CD14-positive monocyte (primary cell): ENCODE measurements around the gene MTRF1. TPM values are rescaled to one million over a fixed set of nuclear protein-coding genes. Genes with fewer than 3 reads are reported as not detected.

Experiments
- DNase-seq, 3 donors: peaks; one replicate each; pipeline ENCODE4 v3.0.0-alpha.2; 2011 to 2022
- H2AFZ ChIP-seq: 2 replicates; pipeline ENCODE4 v1.6.0; 2012; ENCODE audit warnings: mild to moderate bottlenecking, low read depth, low read length, inconsistent platforms; ENCODE audit not compliant: insufficient read depth, poor library complexity, severe bottlenecking
- H3K27ac ChIP-seq, 2 donors: 1 replicate in 1 of 2; 2 replicates in 1 of 2; pipeline ENCODE4 v1.5.1; 2012 to 2013; ENCODE audit warnings: low read length in 2 of 2, control low read depth in 1 of 2, inconsistent platforms in 1 of 2, low read depth in 1 of 2, mild to moderate bottlenecking in 1 of 2
- H3K27me3 ChIP-seq, 2 donors: one replicate each; pipeline versions ENCODE4 v1.6.0 to v1.6.1; 2011 to 2013; ENCODE audit warnings: low read length in 2 of 2; ENCODE audit not compliant: control insufficient read depth in 2 of 2, insufficient read depth in 2 of 2
- H3K36me3 ChIP-seq, 2 donors: replicated peaks in 1 of 2; 1 replicate in 1 of 2; 2 replicates in 1 of 2; pipeline versions ENCODE4 v1.5.1 to v1.6.1; 2012 to 2013; ENCODE audit warnings: low read length in 2 of 2, control low read depth in 1 of 2, inconsistent platforms in 1 of 2, mild to moderate bottlenecking in 1 of 2; ENCODE audit not compliant: insufficient read depth in 2 of 2, control insufficient read depth in 1 of 2
- H3K4me1 ChIP-seq, 2 donors: 1 replicate in 1 of 2; 2 replicates in 1 of 2; pipeline versions ENCODE4 v1.5.1 to v1.6.1; 2012 to 2013; ENCODE audit warnings: low read length in 2 of 2, control low read depth in 1 of 2, inconsistent platforms in 1 of 2, mild to moderate bottlenecking in 1 of 2, moderate library complexity in 1 of 2; ENCODE audit not compliant: insufficient read depth in 2 of 2, control insufficient read depth in 1 of 2
- H3K4me2 ChIP-seq: replicated peaks from 2 replicates; pipeline ENCODE3; 2012; ENCODE audit warnings: low read length, moderate library complexity, mild to moderate bottlenecking; ENCODE audit not compliant: poor library complexity, severe bottlenecking; ENCODE audit errors: extremely low read depth
- H3K4me3 ChIP-seq, 3 experiments: fragments of 200-600 bp in 1 of 3; sonication (generic) in 1 of 3; replicated peaks in 1 of 3; 1 replicate in 2 of 3; 2 replicates in 1 of 3; pipeline ENCODE4 v1.5.1; 2011 to 2013; ENCODE audit warnings: low read length in 3 of 3, mild to moderate bottlenecking in 3 of 3, control low read depth in 2 of 3, low read depth in 2 of 3, inconsistent platforms in 1 of 3, moderate library complexity in 1 of 3
- H3K79me2 ChIP-seq: 2 replicates; pipeline ENCODE4 v1.6.0; 2012; ENCODE audit warnings: mild to moderate bottlenecking, control low read depth, inconsistent platforms, low read length, moderate library complexity; ENCODE audit not compliant: insufficient read depth
- H3K9ac ChIP-seq: 2 replicates; pipeline ENCODE4 v1.6.0; 2017; ENCODE audit warnings: low read length, mild to moderate bottlenecking; ENCODE audit not compliant: insufficient read depth, poor library complexity, severe bottlenecking
- H3K9me3 ChIP-seq, 2 donors: replicated peaks in 1 of 2; 1 replicate in 1 of 2; 2 replicates in 1 of 2; pipeline versions ENCODE4 v1.5.1 to v1.6.1; 2012 to 2013; ENCODE audit warnings: low read length in 2 of 2, control low read depth in 1 of 2; ENCODE audit not compliant: control insufficient read depth in 1 of 2, insufficient read depth in 1 of 2
- H4K20me1 ChIP-seq: 2 replicates; pipeline ENCODE4 v1.6.0; 2012; ENCODE audit warnings: mild to moderate bottlenecking, low read length, control low read depth, moderate library complexity; ENCODE audit not compliant: insufficient read depth
- H3K27ac Mint-ChIP-seq, 7 donors: one replicate each; pipeline ENCODE4 v1.8.0; 2020; ENCODE audit warnings: mild to moderate bottlenecking in 7 of 7, mixed read lengths in 7 of 7, moderate library complexity in 6 of 7, inconsistent platforms in 2 of 7
- H3K27me3 Mint-ChIP-seq, 3 donors: one replicate each; pipeline ENCODE4 v1.8.0; 2021 to 2022; ENCODE audit warnings: low read depth in 3 of 3, mild to moderate bottlenecking in 3 of 3, mixed read lengths in 3 of 3, moderate library complexity in 3 of 3, inconsistent platforms in 1 of 3
- H3K36me3 Mint-ChIP-seq, 2 donors: one replicate each; pipeline ENCODE4 v1.8.0; 2020; ENCODE audit warnings: mixed read lengths in 2 of 2, inconsistent platforms in 1 of 2, mild to moderate bottlenecking in 1 of 2
- H3K4me1 Mint-ChIP-seq: one replicate; pipeline ENCODE4 v1.8.0; 2020; ENCODE audit warnings: mild to moderate bottlenecking, mixed read lengths
- H3K4me3 Mint-ChIP-seq, 2 donors: one replicate each; pipeline ENCODE4 v1.8.0; 2020; ENCODE audit warnings: mild to moderate bottlenecking in 2 of 2, mixed read lengths in 2 of 2, moderate library complexity in 1 of 2
- H3K9me3 Mint-ChIP-seq, 7 donors: one replicate each; pipeline ENCODE4 v1.8.0; 2020 to 2022; ENCODE audit warnings: mixed read lengths in 7 of 7, mild to moderate bottlenecking in 6 of 7, moderate library complexity in 6 of 7, inconsistent platforms in 2 of 7
- CTCF ChIP-seq: fragments of 200-600 bp; IDR thresholded peaks from one replicate; pipeline ENCODE4 v1.8.0; 2022; ENCODE audit warnings: antibody characterized with exemption, mild to moderate bottlenecking
- WGBS: methylation state at CpG from one replicate; pipeline ENCODE4 v1.1.5; 2013; ENCODE audit warnings: missing lambda C conversion rate; ENCODE audit not compliant: insufficient coverage; 5-methylcytosine and 5-hydroxymethylcytosine counted together
- intact Hi-C, 2 donors: fragments of 100-400 bp; cut with micrococcal nuclease; formaldehyde crosslinking; loops; one replicate each; pipeline versions ENCODE4 v1.15.0 to v1.15.1; 2023
- polyA plus RNA-seq, 3 donors: library from polyadenylated mRNA; depleted of rRNA in 1 of 3; unstranded in 2 of 3; stranded (reverse) in 1 of 3; fragments of 300-500 nt in 2 of 3; fragments of >200 nt in 1 of 3; fragmentation: Illumina TruSeq in 2 of 3; gene quantifications; 1 replicate in 2 of 3; 2 replicates in 1 of 3; pipeline ENCODE4 v1.2.3, GENCODE V29; 2012 to 2021

MTRF1 gene
- polyA plus RNA-seq, 3 donors: 4.0 to 17.2 (median 6.0) TPM

- H3K27ac ChIP-seq: no peak overlapping the region
- no peak for TF ChIP-seq CTCF
- H2AFZ ChIP-seq: no peak overlapping the region
- no peaks in the 10 kb centered on the region for H3K4me1 ChIP-seq
- no peaks in the 10 kb centered on the region for H3K36me3 Mint-ChIP-seq
- DNase-seq: no peak
- peaks cover 10 to 43% (median 29%) of the 10 kb centered on the region in 7 donors for H3K9me3 Mint-ChIP-seq
- H3K27me3 ChIP-seq: no peaks in the 10 kb centered on the region
- WGBS: no CpG with 5 or more reads among the region's 1 CpG
- H3K27me3 Mint-ChIP-seq: peaks cover 0 to 2% (median 2%) of the 10 kb centered on the region in 3 donors
- no peak overlapping the region for H3K9ac ChIP-seq
- H3K4me1 Mint-ChIP-seq: peaks cover under 1% of the 10 kb centered on the region
- H3K27ac Mint-ChIP-seq: no peak overlapping the region
- peaks cover 22 to 27% of the 10 kb centered on the region in 2 donors for H3K9me3 ChIP-seq
- no peaks in the 10 kb centered on the region for H3K79me2 ChIP-seq
- H3K36me3 ChIP-seq: no peaks in the 10 kb centered on the region
- no peak overlapping the region for H3K4me3 ChIP-seq
- H3K4me2 ChIP-seq: no peak overlapping the region
- intact Hi-C loops: loop anchor here in 1 of 2 donors (10.0 kb wide), 2 partner anchors 46 to 74 kb away; partner anchors contain the start of genes KBTBD7 and NAA16
- H3K4me3 Mint-ChIP-seq: no peak overlapping the region
- H4K20me1 ChIP-seq: no peaks in the 10 kb centered on the region
Observed at GRCh38 chr13:41268764-41269163, 5.4 kb upstream of the MTRF1 start.

GRCh38 chr13:41267106-41267505 lies 3.7 kb upstream of the MTRF1 start:
- Histone ChIP-seq H3K36me3 (no peaks in the 10 kb centered on the region), H4K20me1 (no peaks in the 10 kb centered on the region), H3K9me3 (peaks cover 22 to 27% of the 10 kb centered on the region in 2 donors), H3K79me2 (peaks cover 9% of the 10 kb centered on the region), H3K27ac (no peak overlapping the region), H2AFZ (no peak overlapping the region), H3K4me2 (no peak overlapping the region), H3K27me3 (no peaks in the 10 kb centered on the region), H3K4me3 (no peak overlapping the region), H3K9ac (no peak overlapping the region), H3K4me1 (peaks cover 6 to 8% of the 10 kb centered on the region in 2 donors)
- Mint-ChIP-seq H3K9me3 (peaks cover 8 to 41% (median 28%) of the 10 kb centered on the region in 7 donors), H3K27me3 (peaks cover 0 to 4% (median 2%) of the 10 kb centered on the region in 3 donors), H3K27ac (no peak overlapping the region), H3K4me3 (no peak overlapping the region), H3K4me1 (peaks cover 10% of the 10 kb centered on the region), H3K36me3 (no peaks in the 10 kb centered on the region)
- intact Hi-C loops: loop anchor here in 1 of 2 donors (10.0 kb wide), 2 partner anchors 48 to 72 kb away; partner anchors contain the start of genes KBTBD7 and NAA16
- no peak for DNase-seq
- TF ChIP-seq CTCF: no peak
